Measurements from ENCODE around the gene GPC5.
"Not testable (repeated sequence)": the region's sequence is repeated elsewhere in the genome, so short reads cannot be mapped to it uniquely, and the experiment has no call there.

The GPC5 gene

DNA sequence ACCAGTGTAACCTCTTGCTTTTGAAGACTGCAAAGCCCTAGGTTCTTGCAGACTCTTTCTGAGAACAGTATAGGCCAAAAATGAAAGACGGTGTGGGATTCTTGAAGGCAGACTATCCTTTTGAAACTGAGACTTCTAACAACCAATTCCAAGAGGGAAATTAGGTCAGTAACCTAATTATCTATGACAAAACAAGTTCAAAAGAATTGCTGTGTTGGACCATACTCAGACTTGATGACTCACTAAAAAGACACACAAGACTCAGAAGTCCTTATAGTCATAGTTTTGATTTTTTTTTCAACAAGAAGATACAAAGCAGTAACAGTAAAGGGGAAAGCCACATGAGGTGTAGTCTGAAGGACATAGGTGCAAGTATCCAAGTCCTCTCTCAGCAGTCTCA is 1204.1 kb downstream of the GPC5 start:
- no peak for DNase-seq

DNA sequence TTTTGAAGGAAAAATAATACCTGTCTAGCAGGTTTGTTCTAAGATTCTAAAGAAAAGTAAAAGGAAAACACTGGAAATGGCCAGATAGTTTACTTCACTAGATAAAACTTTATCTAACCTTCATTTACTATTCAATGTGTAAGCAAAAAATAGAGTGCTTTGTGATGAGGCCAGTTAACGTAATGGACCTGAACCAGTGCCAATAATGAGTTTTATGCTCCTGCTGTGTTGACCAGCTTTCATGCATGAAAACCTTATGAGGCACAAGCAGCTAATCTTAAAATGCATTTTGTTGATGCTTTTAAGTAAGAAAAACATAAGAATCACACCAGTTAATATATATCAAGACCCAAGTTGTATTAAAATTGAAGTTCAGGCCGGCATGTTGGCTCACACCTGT is 1211.0 kb downstream of the GPC5 start:
- DNase-seq = no peak

DNA sequence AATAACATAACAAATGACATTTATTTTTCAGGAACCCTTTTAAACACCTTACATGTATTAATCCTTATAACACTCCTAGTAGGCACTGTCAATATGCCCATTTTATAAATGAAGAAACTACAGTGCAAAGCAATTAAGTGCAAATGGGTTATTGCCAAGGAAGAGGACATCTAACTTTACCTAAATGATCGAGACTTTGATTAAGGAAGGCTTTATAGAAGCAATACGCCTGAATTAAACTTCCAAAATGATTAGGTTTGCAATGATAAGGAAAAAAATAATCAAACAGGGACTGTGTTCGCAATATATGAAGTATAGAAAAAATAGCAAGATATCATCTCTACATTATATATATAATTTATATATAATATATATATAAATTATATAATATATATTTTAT is 1214.5 kb downstream of the GPC5 start:
- no peak for DNase-seq

DNA sequence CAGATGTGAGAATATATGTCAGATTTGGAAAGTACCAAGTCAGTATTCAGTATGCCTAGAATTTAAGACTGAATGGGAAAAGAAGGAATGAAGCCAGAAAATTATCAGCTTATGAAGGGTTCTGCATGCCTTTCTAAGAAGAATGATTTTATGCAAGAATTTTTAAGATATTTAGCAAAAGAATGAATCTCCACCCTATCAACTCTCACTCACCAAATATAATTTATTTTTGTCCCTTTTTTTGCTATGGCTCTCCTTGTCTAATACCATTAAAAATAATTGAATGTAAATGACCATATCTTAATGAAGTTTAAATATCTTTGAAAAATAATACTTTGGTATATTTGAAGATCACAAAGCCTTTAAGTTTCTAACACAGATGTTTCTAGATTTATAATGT is 1215.5 kb downstream of the GPC5 start:
- DNase-seq = no peak

DNA sequence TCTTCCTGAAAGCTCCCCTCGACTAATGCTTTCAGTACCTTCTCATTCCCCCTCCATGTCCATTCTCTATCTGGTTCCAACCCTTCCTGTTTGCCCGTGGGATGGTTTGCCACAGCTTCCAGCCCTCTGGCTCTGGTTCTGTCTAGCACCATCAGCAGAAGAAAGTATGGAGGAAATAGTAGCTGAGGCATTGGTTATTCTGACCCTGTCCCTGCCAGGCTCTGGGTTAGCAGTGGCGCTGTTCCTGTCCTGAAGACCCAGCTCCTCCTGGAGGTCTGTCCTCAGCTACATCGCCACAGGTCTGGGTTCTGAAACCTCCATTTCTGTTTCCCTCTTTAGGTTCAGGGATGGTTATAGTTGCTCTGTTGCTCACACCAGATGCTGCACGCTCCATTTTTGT is 1223.6 kb downstream of the GPC5 start:
- no peak for DNase-seq

DNA sequence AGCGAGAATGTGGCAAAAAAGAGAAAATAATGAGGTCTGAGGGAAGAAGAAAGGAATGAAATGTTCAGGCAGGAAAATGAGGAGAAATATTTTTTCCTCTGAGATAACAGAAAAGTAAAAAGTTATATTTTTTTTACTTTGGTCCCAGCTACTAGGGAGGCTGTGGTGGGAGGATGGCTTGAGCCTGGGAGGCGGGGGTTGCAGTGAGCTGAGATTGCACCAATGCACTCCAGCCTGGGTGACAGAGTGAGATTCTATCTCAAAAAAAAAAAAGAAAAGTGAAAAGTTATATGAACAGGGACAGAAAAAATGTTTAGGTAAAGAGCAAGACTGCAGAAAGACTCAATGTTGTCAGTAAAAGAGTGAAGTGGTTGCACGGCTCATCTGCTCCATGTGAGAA is 1224.5 kb downstream of the GPC5 start:
- no peak for DNase-seq

DNA sequence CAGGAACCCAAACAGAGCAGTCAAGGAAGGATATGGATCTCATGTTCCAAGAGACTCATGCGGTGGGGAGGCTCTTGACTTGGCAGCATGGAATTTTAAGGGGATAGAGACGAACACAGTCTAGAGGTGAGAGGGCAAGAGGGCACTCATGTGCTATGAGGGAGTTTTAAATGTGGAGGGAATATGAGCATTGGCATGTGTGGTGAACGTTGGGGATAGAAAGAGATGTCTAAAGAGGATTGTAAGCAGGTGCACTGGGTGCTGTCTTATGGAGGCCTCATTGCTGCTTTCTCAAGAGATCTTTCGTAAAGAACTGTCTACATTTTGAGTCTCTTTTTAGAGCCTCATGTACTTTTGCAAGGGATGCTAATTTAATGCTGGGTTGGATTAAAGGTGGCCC is 1227.9 kb downstream of the GPC5 start:
- DNase-seq = no peak

DNA sequence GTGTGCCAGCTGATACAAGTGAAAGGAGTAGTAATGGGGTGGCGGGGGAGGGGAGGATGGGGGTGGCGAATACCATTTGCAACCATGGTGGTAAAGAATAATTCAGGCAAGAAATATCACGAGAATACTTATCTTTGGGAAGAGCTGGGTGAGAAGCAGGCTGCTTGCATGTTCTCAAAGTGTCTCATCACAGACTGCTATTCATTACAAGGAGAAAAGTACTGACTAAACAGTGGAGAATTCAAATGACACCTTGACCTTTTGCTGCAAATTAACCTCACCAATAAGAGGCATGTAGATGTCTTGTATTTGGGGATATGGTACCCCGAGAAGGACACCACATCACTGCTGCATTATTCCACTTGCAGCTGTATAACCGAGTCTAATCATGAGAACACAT is 1242.5 kb downstream of the GPC5 start:
- DNase-seq = no peak

DNA sequence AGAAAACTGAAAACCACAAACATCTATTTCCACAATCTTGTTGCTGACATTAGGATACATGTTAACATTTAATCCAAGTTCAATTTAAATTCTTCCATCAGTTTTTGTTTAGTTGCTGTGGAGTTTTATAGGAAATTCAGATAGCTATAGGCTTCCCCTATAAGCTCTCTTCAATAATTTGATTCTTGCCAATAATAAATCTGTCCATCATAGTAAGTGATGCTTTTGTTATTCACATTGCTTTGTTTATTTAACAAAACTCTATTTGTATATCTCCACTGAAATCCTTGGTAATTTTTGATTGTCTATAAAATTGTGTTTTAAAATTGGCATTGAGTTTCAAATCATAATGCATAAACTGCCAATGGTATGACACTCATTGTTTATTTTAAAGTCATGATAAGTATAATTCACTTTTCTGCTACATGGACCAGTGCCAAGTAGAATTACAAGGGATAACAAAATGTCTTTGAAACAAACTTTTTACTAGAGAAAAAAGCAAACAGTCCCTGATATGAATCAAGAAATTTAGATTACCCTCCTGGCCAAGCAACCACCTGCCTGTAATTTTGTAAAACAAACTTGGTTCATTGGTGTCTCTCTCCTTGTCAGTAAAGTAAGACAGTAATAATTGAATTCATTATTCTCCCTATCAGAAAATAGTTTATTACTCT is 1250.9 kb downstream of the GPC5 start:
- DNase-seq = no peak

DNA sequence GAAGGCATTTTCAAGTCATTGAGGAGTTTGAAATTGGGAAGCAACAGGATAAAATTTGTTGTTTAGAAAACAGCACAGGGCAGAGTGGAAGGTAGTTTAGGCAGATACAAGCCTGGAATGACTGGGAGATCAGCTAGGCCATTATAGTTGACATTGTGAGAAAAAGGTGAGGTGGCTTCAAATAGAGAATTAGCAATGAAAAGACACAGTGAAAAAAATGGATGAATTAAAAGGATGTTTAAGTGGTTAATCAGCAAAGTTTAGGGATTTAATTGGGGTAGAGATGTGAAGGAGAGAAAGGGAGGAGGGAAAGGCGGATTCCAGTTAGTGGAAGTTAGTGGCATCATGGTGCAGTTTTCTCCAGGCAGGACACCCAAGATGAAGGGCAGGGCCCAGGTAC is 1257.7 kb downstream of the GPC5 start:
- DNase-seq = no peak

DNA sequence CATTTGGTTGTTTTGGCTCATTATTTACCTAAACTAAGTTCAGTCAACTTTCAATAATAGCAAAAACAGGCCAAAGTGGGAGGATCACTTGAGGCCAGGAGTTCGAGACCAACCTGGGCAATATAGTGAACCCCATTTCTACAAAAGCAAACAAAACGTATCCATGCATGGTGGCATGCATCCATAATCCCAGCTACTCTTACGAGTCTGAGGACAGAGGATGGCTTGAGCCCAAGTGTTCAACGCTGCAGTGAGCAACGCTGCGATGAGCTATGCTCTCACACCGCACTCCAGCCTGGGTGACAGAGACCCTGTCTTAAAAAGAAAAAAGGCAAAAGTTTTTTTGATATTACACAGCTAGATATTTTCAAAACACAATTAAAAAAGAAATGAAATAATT is 1258.2 kb downstream of the GPC5 start:
- DNase-seq = no peak

DNA sequence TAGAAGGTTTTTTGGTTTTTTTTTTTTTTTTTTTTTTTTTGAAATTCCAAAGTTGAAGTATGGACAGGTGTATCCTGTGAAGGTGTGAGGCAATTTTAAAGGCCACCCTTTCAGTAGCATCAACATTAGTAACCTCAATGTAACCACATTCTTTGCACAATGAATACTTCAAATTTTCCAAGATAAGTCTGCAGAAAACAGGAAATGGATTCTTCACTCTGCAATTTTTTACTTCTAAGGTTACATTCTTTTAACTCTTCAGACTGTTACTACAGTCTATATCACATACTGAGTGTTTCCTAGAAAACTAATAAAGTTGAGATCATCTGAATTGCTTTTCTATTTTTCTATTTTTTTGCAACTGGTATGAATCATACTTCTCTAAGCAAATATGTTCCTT is 1259.1 kb downstream of the GPC5 start:
- DNase-seq = no peak

DNA sequence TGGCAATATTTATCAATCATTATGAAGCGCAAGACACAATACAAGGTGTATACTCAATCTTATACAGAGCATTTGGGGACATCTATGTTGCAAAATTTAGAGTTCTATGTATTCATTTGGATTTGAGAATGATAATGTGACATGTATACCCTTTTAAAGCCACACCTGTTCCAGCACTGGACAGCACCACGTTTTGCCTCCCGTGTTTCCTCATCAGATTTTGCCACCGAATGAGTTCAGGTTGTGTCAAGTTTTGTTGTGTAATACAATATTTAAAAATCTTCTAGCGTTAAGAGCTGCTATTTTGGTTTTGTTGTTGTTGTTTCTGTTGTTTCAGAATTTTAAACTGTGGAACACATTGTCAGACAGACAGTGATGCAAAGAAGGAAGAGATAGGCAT is 1259.9 kb downstream of the GPC5 start:
- DNase-seq = no peak

DNA sequence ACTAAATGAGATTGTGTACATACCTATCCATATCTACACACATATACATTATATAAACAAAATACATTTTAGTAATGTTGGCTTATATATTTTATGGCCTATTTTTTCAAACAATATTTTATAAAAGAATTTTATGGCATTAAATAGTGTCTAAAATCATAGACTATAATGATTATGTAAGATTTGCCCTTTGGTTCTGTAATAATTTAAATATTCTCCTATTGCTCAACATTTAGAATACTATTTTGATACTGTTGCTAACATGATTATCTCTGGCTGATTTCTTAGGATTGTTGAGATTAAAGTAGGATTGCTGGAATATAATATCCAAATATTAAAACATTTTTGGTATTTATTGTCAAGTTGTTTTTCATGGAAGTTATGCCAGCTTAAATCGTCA is 1263.0 kb downstream of the GPC5 start:
- no peak for DNase-seq

DNA sequence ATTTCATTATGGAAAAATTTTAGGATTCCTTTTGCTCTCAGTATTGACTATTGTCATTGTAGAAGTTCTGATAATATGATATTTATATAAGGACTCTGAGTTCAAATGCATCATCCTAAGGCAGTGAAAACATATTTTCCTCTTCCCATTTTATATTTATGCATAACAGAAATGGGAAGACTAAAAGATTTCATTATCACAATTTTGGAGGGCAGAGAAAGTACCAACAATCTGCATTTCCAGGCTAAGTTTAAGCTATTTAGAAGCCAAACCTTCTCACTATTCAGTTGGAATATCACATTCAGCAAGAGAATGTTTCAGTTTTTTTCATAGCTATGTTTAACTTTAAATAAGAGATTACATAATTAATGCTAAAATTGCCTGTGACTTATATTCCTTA is 1269.7 kb downstream of the GPC5 start:
- DNase-seq = no peak

DNA sequence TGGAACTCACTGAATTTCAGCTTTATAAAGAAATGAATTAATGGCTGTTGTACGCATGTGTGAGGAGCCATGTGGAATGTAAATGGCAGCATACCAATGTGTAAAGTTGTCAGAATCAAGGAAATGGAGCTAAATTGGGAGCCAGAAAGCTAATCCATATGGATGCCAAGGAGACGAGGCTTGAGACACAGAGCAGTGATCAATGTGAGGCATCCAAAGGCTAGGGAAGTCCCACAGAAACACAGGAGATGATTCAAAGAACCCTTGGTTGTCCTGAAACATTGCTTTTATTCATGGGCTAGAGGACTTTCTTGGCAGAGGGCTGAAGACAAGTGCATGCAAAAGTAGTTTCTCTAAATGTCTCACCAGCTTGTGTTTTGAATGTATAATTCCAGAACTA is 1271.7 kb downstream of the GPC5 start:
- DNase-seq = no peak

DNA sequence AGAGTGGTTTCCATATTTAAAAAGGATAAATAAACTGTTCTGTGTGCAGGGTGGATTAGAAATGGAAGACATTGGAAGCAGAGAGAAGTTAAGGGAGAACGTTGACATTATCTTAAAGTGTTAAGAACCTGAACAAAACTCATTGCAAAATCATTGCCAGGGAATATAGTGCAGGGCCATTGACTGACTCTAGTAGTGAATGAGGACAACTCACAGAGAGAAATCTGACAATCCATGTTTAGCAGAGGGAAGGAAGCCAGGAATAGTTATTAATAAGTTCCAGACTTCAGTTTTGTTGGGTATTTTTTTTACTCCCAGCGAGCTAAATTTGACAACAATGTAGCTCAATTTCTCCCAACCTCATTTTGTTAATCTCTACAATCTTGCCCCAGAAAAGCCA is 1273.4 kb downstream of the GPC5 start:
- no peak for DNase-seq

DNA sequence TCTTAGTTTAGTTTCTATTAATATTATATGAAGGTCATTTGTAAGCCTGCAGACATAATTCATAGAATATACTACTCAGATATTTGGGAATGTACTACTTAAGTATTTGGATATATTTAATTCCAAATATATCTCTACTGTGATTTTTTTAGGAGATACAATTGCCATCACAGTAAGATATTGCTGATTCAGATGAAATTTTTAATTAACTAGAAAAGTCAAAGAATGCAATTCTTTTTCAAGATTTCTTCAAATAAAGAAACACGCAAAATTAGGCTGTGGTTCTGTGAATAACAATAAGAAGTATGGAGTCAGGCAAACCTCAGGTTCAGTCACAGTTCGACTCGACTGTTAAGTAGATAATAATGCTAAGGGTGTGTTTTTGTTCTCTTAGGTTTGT is 1277.8 kb downstream of the GPC5 start:
- no peak for DNase-seq

DNA sequence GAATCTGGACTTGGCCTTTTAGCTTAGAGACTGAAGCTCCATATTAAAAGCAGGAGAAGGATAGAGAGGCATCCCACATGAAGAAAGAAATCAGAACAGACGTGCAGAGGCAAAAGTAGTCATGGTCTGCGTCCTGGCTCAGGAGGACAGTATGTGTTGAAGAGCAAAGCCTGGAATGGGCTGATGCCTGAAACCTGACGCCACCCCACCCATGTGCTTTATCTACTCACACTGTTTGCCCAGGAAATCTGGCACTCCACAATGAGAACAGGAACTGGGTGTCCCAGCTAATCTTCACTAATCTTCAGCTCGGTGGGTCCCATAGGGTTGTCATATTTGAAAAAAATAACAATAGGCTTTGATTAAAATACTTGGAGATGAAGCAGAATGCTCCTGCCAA is 1279.2 kb downstream of the GPC5 start:
- DNase-seq = no peak

DNA sequence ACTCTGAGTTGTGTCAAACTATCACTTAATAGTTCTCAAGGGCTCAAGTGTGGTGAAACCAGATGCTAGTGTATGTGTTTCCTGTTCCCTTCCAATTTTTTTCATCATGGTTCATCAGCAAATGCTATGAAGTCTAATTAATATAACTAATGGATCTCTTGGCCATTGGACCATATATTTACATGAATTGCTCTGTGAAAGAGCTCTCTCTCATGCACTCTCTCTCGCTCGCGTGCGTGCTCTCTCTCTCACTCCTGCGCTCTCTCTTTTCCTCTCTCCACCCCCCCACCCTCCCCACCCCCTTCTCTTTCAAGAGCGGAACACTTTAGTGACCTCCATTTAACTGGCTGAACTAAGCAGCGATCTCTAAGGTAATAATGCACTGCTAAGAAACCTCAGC is 1281.2 kb downstream of the GPC5 start:
- no peak for DNase-seq

DNA sequence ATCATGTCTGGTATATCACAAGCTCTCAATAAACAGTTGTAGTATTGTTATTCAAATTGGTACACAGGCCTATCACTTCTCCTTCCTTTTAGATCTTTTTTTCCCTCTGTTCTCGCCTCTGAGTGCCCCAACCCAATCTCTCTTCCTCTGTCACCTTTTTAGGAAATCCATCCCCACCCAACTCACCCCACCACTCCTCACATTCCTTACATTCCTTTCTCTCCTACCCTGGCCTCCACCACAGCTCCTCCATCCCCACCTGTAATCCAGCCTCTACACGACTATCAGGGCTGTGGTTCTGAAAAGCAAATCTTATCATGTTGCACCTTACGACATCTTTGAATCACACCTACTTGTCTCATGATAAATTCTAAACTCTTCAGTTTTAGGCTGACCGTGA is 1282.8 kb downstream of the GPC5 start:
- no peak for DNase-seq

DNA sequence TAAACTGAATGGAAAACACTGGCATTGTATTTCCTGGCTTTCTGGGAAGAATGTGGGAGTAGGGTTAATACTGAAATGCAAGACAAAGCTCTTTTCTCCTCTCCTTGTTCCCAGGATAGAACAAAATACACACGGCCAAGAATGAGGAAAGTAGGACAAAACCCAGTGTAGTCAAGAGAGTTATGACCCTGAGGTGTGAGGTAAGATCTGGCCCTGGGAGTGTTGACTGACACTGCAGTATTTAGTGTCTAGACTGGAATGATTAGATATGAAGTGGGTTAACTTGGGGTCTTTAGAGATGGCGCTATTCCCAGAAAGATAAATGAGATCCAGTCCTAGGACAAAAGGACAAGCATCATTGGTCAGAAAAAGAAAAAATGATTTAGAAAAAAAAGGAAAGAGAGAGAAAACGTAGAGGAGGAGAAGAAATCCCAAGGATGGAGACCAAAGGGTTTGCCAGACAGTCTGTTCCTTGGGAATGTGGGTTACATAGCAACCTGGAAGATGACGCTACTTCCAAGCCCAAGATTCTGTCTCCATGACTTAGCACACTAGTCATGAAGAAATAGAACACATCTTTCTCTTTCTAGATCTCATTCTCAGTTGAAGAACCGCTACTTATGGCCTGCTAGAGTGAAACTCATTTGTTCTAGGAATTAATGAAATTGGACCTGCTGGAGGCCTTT is 1284.6 kb downstream of the GPC5 start:
- DNase-seq = no peak

DNA sequence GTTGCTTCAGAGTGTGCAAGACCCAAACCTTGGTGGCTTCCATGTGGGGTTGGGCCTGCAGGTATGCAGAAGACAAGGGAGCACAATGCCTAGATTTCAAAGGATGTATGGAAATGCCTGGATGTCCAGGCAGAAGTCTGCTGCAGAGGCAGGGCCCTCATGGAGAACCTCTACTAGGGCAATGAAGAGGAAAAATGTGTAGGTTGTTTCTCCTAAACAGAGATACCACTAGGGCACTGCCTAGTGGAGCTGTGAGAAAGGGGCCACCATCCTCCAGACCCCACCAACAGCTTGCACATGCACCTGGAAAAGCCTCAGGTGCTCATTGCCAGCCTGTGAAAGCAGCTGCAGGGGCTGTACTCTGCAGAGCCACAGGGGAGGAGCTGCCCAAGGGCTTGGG is 1295.6 kb downstream of the GPC5 start:
- no peak for DNase-seq

DNA sequence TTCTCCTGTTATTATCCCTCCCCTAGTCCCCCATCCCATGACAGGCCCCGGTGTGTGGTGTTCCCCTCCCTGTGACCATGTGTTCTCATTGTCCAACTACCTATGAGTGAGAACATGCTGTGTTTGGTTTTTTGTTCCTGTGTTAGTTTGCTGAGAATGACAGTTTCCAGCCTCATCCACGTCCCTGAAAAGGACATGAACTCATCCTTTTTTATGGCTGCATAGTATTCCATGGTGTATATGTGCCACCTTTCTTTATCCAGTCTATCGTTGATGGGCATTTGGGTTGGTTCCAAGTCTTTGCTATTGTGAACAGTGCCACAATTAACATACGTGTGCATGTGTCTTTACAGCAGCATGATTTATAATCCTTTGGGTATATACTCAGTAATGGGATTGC is 1297.4 kb downstream of the GPC5 start:
- not testable (repeated sequence) for DNase-seq

DNA sequence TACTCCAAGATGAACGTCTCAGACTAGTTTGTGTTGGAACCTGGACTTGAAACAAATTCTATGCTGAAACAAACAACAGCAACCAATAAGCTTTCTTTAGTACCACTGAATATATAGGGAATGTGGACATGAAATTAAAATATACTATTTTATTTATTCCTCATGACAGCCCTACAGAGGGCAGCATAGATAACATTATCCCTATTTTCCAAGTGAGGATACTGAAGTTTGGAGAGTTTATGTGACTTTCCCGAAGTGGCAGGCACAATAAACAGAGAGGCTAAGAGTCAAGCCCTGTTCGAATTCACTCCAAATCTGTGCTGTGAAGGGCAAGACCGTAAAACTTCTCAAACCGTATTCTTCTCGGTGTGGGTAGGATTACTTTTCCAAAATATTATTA is 1318.3 kb downstream of the GPC5 start:
- DNase-seq = no peak
